DND-41 (cell line): Measurements from ENCODE around the gene NUP188.

Experiments used
- EZH2 ChIP-seq: IDR thresholded peaks from 3 replicates; pipeline ENCODE4 v1.6.1; 2012; ENCODE audit warnings: borderline replicate concordance, low read depth, mild to moderate bottlenecking, moderate library complexity, low read length, inconsistent platforms; ENCODE audit not compliant: severe bottlenecking
- TF ChIP-seq, protein P1 (sequence below): IDR thresholded peaks from 2 replicates; pipeline ENCODE4 v1.5.1; 2012; ENCODE audit warnings: borderline replicate concordance, low read length, moderate library complexity, mild to moderate bottlenecking; ENCODE audit not compliant: poor library complexity, severe bottlenecking; ENCODE audit errors: extremely low read depth

DNA sequence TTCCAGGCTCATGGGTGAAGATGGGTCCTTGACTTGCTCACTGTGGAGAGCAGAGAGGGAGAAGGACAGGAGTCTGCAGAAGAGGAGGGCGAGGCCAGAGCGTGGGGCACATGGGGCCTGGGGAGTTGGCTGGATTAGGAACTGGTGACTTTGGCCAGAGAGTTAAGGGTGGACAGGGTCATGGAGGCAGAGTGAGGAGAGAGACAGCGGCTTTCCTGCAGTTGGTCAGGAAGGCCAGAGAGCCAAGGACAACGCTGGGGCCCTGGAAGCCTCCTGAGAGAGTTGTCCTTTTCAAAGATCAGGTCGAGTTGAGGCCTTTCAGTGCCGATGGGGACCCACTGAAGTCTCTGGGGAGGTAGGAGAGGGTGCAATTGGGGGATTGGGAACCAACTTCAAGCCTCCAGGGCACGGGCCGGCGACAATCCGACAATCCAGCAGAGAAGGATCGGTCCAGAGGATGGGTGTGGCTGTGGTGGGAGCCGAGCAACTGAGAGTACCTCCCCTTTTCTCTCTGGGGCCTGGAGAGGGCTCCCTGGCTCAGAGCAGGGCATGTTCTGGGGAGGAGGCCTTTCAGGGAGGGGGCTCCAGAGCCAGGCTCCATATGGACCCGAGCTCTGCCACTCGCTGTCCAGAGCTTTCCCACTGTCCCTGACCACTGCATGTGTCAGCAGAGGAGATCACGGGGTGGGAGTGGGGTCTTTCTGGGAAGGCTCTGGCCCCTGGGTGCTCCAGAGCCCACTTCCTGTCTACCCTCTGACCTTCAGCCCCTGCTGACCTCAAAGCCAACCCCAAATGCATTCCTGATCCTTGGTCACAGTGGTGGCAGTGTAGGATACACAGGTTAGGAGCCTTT lies 34.2 kb upstream of the NUP188 start:
- TF ChIP-seq EZH2 = no peak
- TF ChIP-seq, protein P1, sequence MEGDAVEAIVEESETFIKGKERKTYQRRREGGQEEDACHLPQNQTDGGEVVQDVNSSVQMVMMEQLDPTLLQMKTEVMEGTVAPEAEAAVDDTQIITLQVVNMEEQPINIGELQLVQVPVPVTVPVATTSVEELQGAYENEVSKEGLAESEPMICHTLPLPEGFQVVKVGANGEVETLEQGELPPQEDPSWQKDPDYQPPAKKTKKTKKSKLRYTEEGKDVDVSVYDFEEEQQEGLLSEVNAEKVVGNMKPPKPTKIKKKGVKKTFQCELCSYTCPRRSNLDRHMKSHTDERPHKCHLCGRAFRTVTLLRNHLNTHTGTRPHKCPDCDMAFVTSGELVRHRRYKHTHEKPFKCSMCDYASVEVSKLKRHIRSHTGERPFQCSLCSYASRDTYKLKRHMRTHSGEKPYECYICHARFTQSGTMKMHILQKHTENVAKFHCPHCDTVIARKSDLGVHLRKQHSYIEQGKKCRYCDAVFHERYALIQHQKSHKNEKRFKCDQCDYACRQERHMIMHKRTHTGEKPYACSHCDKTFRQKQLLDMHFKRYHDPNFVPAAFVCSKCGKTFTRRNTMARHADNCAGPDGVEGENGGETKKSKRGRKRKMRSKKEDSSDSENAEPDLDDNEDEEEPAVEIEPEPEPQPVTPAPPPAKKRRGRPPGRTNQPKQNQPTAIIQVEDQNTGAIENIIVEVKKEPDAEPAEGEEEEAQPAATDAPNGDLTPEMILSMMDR = no peak
